Karpas-422 (cell line): Measurements from ENCODE around the gene AOPEP. TPM values are rescaled to one million over a fixed set of nuclear protein-coding genes. Genes with fewer than 3 reads are reported as not detected.

Source experiments
- DNase-seq: peaks from one replicate; pipeline ENCODE4 v3.0.0-alpha.2; 2015
- H2AFZ ChIP-seq: fragments of 200-600 bp; sonication (generic); 2 replicates; pipeline ENCODE4 v1.6.1; 2014; ENCODE audit warnings: antibody characterized with exemption, low read length, mixed read lengths
- H3K27ac ChIP-seq: fragments of 200-600 bp; sonication (generic); 2 replicates; pipeline ENCODE4 v1.5.1; 2014; ENCODE audit warnings: mild to moderate bottlenecking, low read length, moderate library complexity
- H3K27me3 ChIP-seq: fragments of 200-600 bp; sonication (generic); 2 replicates; pipeline ENCODE4 v1.6.1; 2014; ENCODE audit warnings: low read length, mixed read lengths
- H3K36me3 ChIP-seq: fragments of 200-600 bp; sonication (generic); 2 replicates; pipeline ENCODE4 v1.6.1; 2014; ENCODE audit warnings: low read length, mixed read lengths; ENCODE audit not compliant: insufficient read depth
- H3K4me1 ChIP-seq: fragments of 200-600 bp; sonication (generic); 2 replicates; pipeline ENCODE4 v1.6.1; 2014; ENCODE audit warnings: mild to moderate bottlenecking, low read length, mixed read lengths
- H3K4me2 ChIP-seq: fragments of 200-600 bp; sonication (generic); 2 replicates; pipeline ENCODE4 v1.6.1; 2014; ENCODE audit warnings: low read length, low read depth, mild to moderate bottlenecking; ENCODE audit not compliant: poor library complexity, severe bottlenecking
- H3K4me3 ChIP-seq: fragments of 200-600 bp; sonication (generic); 2 replicates; pipeline ENCODE4 v1.5.1; 2014; ENCODE audit warnings: mild to moderate bottlenecking, antibody characterized with exemption, low read length, mixed read lengths
- H3K79me2 ChIP-seq: fragments of 200-600 bp; sonication (generic); 2 replicates; pipeline ENCODE4 v1.6.1; 2014; ENCODE audit warnings: mild to moderate bottlenecking, low read length, mixed read lengths
- H3K9ac ChIP-seq: fragments of 200-600 bp; sonication (generic); 2 replicates; pipeline ENCODE4 v1.6.0; 2014; ENCODE audit warnings: low read length
- H3K9me2 ChIP-seq: fragments of 200-600 bp; sonication (generic), shearing (Covaris generic); replicated peaks from 2 replicates; pipeline ENCODE4 v1.6.0; 2014; ENCODE audit warnings: mild to moderate bottlenecking, low read length, moderate library complexity; ENCODE audit not compliant: insufficient read depth
- H3K9me3 ChIP-seq: fragments of 300-700, 200-600 bp; sonication (generic); 2 replicates; pipeline ENCODE4 v1.6.1; 2014; ENCODE audit warnings: low read length, mixed read lengths
- H4K20me1 ChIP-seq: fragments of 200-600 bp; sonication (generic); 2 replicates; pipeline ENCODE4 v1.6.1; 2014; ENCODE audit warnings: mild to moderate bottlenecking, antibody characterized with exemption, low read length, low read depth; ENCODE audit not compliant: insufficient read depth
- total RNA-seq: library from RNA; depleted of rRNA; stranded (reverse); fragments of >200 nt; shearing (Covaris generic); gene quantifications from 2 replicates; pipeline ENCODE4 v1.2.3, GENCODE V29; 2014; ENCODE audit warnings: low replicate concordance

AOPEP gene
- total RNA-seq, 1 experiment from 2014 or later, result 22.7 TPM

GRCh38 chr9:94905606-94906005 lies 179.1 kb downstream of the AOPEP start:
- no peak overlapping the region for H3K4me2 ChIP-seq
- H3K27ac ChIP-seq, result no peak overlapping the region
- no peak for DNase-seq
- H3K4me3 ChIP-seq, result no peak overlapping the region
- H3K36me3 ChIP-seq, result no peaks in the 10 kb centered on the region
- H3K9me3 ChIP-seq, result no peaks in the 10 kb centered on the region
- H4K20me1 ChIP-seq, result peaks cover 5% of the 10 kb centered on the region; the same call in 1 of the 2 replicates
- H3K27me3 ChIP-seq, result no peaks in the 10 kb centered on the region
- H3K9me2 ChIP-seq, result no peaks in the 10 kb centered on the region
- no peaks in the 10 kb centered on the region for H3K4me1 ChIP-seq
- H3K9ac ChIP-seq, result no peak overlapping the region
- H2AFZ ChIP-seq, result no peak overlapping the region
- H3K79me2 ChIP-seq, result no peaks in the 10 kb centered on the region

GRCh38 chr9:94906181-94906580 lies 179.7 kb downstream of the AOPEP start:
- Histone ChIP-seq H3K4me3 (no peak overlapping the region), H3K4me2 (no peak overlapping the region), H3K9me2 (no peaks in the 10 kb centered on the region), H3K9me3 (no peaks in the 10 kb centered on the region), H3K4me1 (no peaks in the 10 kb centered on the region), H3K27ac (no peak overlapping the region), H3K36me3 (no peaks in the 10 kb centered on the region), H3K9ac (no peak overlapping the region), H2AFZ (no peak overlapping the region), H4K20me1 (peaks cover 5% of the 10 kb centered on the region; the same call in 1 of the 2 replicates), H3K79me2 (no peaks in the 10 kb centered on the region), H3K27me3 (no peaks in the 10 kb centered on the region)
- no peak for DNase-seq

- Histone ChIP-seq H3K4me3 (no peak overlapping the region), H3K4me1 (no peaks in the 10 kb centered on the region), H3K79me2 (no peaks in the 10 kb centered on the region), H4K20me1 (peaks cover 5% of the 10 kb centered on the region; the same call in 1 of the 2 replicates), H3K27ac (no peak overlapping the region), H3K9ac (no peak overlapping the region), H2AFZ (no peak overlapping the region), H3K9me3 (no peaks in the 10 kb centered on the region), H3K4me2 (no peak overlapping the region), H3K36me3 (no peaks in the 10 kb centered on the region), H3K9me2 (no peaks in the 10 kb centered on the region), H3K27me3 (no peaks in the 10 kb centered on the region)
- no peak for DNase-seq
Measured at GRCh38 chr9:94906713-94907112, 180.2 kb downstream of the AOPEP start.

- Histone ChIP-seq H3K9me2 (no peaks in the 10 kb centered on the region), H3K4me2 (no peak overlapping the region), H3K27ac (no peak overlapping the region), H3K36me3 (no peaks in the 10 kb centered on the region), H3K4me3 (no peak overlapping the region), H3K9me3 (no peaks in the 10 kb centered on the region), H4K20me1 (0 out of 2 replicates have a peak, but pooled peaks cover 5% of the 10 kb centered on the region), H3K9ac (no peak overlapping the region), H3K4me1 (no peaks in the 10 kb centered on the region), H3K27me3 (no peaks in the 10 kb centered on the region), H2AFZ (no peak overlapping the region), H3K79me2 (no peaks in the 10 kb centered on the region)
- DNase-seq, result no peak
Measured at GRCh38 chr9:94907264-94907936, 180.9 kb downstream of the AOPEP start.

GRCh38 chr9:94908011-94908563 lies 181.6 kb downstream of the AOPEP start:
- DNase-seq, result no peak
- Histone ChIP-seq H3K9ac (no peak overlapping the region), H3K36me3 (no peaks in the 10 kb centered on the region), H4K20me1 (0 out of 2 replicates have a peak, but pooled peaks cover 5% of the 10 kb centered on the region), H3K4me1 (peaks cover 6% of the 10 kb centered on the region), H2AFZ (no peak overlapping the region), H3K9me3 (no peaks in the 10 kb centered on the region), H3K79me2 (no peaks in the 10 kb centered on the region), H3K4me2 (no peak overlapping the region), H3K27ac (no peak overlapping the region), H3K9me2 (no peaks in the 10 kb centered on the region), H3K27me3 (no peaks in the 10 kb centered on the region), H3K4me3 (no peak overlapping the region)

- Histone ChIP-seq H3K36me3 (no peaks in the 10 kb centered on the region), H3K9me3 (no peaks in the 10 kb centered on the region), H3K79me2 (no peaks in the 10 kb centered on the region), H3K27me3 (no peaks in the 10 kb centered on the region), H3K9me2 (no peaks in the 10 kb centered on the region), H3K9ac (no peak overlapping the region), H3K4me3 (no peak overlapping the region), H3K27ac (no peak overlapping the region), H2AFZ (no peak overlapping the region), H4K20me1 (0 out of 2 replicates have a peak, but pooled peaks cover 5% of the 10 kb centered on the region), H3K4me1 (peaks cover 12% of the 10 kb centered on the region), H3K4me2 (no peak overlapping the region)
- no peak for DNase-seq
Measured at GRCh38 chr9:94908583-94909249, 182.2 kb downstream of the AOPEP start.

- 0 out of 2 replicates have a peak, but pooled peaks cover 5% of the 10 kb centered on the region for H4K20me1 ChIP-seq
- H3K9me3 ChIP-seq, result no peaks in the 10 kb centered on the region
- H3K4me2 ChIP-seq, result no peak overlapping the region
- H3K27me3 ChIP-seq, result no peaks in the 10 kb centered on the region
- no peaks in the 10 kb centered on the region for H3K36me3 ChIP-seq
- no peak overlapping the region for H3K9ac ChIP-seq
- H3K4me1 ChIP-seq, result peaks cover 19% of the 10 kb centered on the region
- no peak overlapping the region for H2AFZ ChIP-seq
- H3K79me2 ChIP-seq, result no peaks in the 10 kb centered on the region
- no peak overlapping the region for H3K4me3 ChIP-seq
- no peaks in the 10 kb centered on the region for H3K9me2 ChIP-seq
- no peak overlapping the region for H3K27ac ChIP-seq
- DNase-seq, result no peak
Measured at GRCh38 chr9:94909250-94909894, 182.9 kb downstream of the AOPEP start.
